Peyer's patch (tissue), 4 donors: Measurements from ENCODE around the gene LCE7A.

ENCODE experiments used
- POLR2A ChIP-seq, 2 donors: fragments of 450-650 bp; IDR thresholded peaks; one replicate each; pipeline ENCODE4 v1.5.1; 2017; ENCODE audit warnings: antibody characterized with exemption in 2 of 2, mild to moderate bottlenecking in 2 of 2, moderate library complexity in 2 of 2
- TF ChIP-seq, protein P1 (sequence below), 6 experiments: fragments of 450-650 bp in 4 of 6; fragments of 200-600 bp in 2 of 6; sonication (generic) in 1 of 6; IDR thresholded peaks; one replicate each; pipeline ENCODE4 v1.5.1; 2017 to 2019; ENCODE audit warnings: antibody characterized with exemption in 6 of 6, mild to moderate bottlenecking in 3 of 6, moderate library complexity in 1 of 6

DNA sequence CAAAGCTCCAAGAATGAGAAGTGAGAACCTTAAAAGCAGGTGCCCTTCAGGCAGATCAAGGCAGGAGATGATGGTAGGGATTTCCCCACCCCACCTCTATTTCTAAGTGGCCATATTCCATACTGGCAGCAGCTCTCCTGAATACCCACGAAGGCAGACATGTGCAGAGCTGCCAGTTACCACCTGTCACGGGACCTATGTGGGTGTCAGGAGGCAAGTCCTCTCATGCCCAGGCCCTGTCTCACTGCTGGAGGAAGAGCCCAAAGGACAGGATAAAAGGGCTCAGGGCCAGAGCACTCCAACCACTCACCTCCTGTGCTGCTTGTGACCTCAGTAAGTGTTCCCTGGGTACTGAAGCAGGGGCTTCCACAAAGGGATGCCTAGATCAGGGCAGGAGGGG, 48.7 kb upstream of the LCE7A start:
- TF ChIP-seq, protein P1, sequence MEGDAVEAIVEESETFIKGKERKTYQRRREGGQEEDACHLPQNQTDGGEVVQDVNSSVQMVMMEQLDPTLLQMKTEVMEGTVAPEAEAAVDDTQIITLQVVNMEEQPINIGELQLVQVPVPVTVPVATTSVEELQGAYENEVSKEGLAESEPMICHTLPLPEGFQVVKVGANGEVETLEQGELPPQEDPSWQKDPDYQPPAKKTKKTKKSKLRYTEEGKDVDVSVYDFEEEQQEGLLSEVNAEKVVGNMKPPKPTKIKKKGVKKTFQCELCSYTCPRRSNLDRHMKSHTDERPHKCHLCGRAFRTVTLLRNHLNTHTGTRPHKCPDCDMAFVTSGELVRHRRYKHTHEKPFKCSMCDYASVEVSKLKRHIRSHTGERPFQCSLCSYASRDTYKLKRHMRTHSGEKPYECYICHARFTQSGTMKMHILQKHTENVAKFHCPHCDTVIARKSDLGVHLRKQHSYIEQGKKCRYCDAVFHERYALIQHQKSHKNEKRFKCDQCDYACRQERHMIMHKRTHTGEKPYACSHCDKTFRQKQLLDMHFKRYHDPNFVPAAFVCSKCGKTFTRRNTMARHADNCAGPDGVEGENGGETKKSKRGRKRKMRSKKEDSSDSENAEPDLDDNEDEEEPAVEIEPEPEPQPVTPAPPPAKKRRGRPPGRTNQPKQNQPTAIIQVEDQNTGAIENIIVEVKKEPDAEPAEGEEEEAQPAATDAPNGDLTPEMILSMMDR (IDR thresholded peaks at IDR 0.05), result no peak
- TF ChIP-seq POLR2A (IDR thresholded peaks at IDR 0.05), result no peak
